Stomach (tissue), 4 donors: ENCODE data around the gene SLF1.

Source experiments
- EP300 ChIP-seq: sonication (generic); formaldehyde crosslinking; IDR thresholded peaks from one replicate; pipeline ENCODE4 v1.6.1; 2017; ENCODE audit warnings: antibody characterized with exemption
- POLR2A ChIP-seq, 4 donors: fragments of 450-650 bp; IDR thresholded peaks; one replicate each; pipeline ENCODE4 v1.6.1; 2016; ENCODE audit warnings: antibody characterized with exemption in 4 of 4, control low read depth in 2 of 4, mild to moderate bottlenecking in 1 of 4, moderate library complexity in 1 of 4
- POLR2AphosphoS5 ChIP-seq, 3 donors: sonication (generic); formaldehyde crosslinking; IDR thresholded peaks; one replicate each; pipeline ENCODE4 v1.6.1; 2016; ENCODE audit warnings: antibody characterized with exemption in 3 of 3
- TF ChIP-seq, protein P1 (sequence below), 7 experiments: fragments of 450-650 bp in 4 of 7; fragments of 200-600 bp in 3 of 7; sonication (generic) in 3 of 7; IDR thresholded peaks; one replicate each; pipeline ENCODE4 v1.5.1; 2016 to 2019; ENCODE audit warnings: antibody characterized with exemption in 7 of 7, control low read depth in 2 of 7, mild to moderate bottlenecking in 1 of 7

DNA sequence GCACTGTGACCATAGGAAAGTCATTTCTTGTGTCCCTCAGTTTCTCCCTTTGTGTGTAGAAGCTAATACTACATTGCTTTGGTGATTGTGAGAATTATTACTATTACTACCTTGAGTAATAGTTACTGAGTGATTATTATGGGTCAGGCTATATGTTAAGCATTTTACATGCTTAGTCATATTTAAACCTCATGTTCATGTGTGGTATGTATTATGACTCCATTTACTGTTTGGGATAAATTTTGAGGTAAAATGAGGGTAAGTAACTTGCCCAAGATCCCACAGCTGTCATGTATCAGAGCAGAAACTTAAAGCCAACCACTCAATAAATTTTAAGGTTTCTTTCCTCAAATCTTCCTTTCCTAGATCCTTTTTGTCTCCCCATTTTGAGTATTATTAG, 28.3 kb downstream of the SLF1 start:
- TF ChIP-seq, protein P1, sequence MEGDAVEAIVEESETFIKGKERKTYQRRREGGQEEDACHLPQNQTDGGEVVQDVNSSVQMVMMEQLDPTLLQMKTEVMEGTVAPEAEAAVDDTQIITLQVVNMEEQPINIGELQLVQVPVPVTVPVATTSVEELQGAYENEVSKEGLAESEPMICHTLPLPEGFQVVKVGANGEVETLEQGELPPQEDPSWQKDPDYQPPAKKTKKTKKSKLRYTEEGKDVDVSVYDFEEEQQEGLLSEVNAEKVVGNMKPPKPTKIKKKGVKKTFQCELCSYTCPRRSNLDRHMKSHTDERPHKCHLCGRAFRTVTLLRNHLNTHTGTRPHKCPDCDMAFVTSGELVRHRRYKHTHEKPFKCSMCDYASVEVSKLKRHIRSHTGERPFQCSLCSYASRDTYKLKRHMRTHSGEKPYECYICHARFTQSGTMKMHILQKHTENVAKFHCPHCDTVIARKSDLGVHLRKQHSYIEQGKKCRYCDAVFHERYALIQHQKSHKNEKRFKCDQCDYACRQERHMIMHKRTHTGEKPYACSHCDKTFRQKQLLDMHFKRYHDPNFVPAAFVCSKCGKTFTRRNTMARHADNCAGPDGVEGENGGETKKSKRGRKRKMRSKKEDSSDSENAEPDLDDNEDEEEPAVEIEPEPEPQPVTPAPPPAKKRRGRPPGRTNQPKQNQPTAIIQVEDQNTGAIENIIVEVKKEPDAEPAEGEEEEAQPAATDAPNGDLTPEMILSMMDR (IDR thresholded peaks at IDR 0.05) = no peak
- TF ChIP-seq POLR2AphosphoS5 (IDR thresholded peaks at IDR 0.05) = no peak
- no peak for TF ChIP-seq EP300
- no peak for TF ChIP-seq POLR2A (IDR thresholded peaks at IDR 0.05)
